ENCODE data around the gene PPP2R2C. TPM values are rescaled to one million over a fixed set of nuclear protein-coding genes. Genes with fewer than 3 reads are reported as not detected.

The PPP2R2C gene
- polyA plus RNA-seq, 1 of the 3 experiments (the other 2 are of a cell fraction) = 0.21 TPM

DNA sequence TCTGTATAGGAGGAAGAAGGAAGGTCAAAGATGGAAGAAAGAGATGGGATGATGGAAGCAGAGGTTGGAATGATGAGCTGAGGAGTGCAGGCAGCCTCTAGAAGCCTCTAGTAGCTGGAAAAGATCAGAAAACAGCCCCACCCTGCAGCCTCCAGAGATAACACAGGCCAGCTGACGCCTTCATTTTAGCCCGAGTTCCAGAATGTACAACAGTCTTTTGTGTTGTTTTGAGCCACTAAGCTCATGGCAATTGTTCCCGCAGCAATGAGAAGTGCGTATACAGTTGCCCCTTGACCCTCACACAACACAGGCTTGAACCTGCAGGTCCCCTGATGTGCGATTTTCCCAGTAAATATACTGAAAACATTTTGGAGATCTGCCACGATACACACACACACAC, 130.7 kb downstream of the PPP2R2C start:
- no peak for TF ChIP-seq JUND (IDR thresholded peaks at IDR 0.05)
- TF ChIP-seq MAX (IDR thresholded peaks at IDR 0.05; ENCODE audit: low read depth) = no peak
- no peak for TF ChIP-seq RXRA (IDR thresholded peaks at IDR 0.05; ENCODE audit: borderline replicate concordance, low read depth)
- no peak for TF ChIP-seq EZH2phosphoT487 (IDR thresholded peaks at IDR 0.05; ENCODE audit: borderline replicate concordance, low read depth)
- no peak for TF ChIP-seq NRF1 (IDR thresholded peaks at IDR 0.05; ENCODE audit: low read depth, low read length)
- TF ChIP-seq FOXJ3 (CRISPR knock-in tag; IDR thresholded peaks at IDR 0.05) = no peak
- no peak for TF ChIP-seq USF2 (IDR thresholded peaks at IDR 0.05; ENCODE audit: borderline replicate concordance, low read depth, low read length)
- no peak for TF ChIP-seq YY1 (IDR thresholded peaks at IDR 0.05; ENCODE audit: low read depth)
- TF ChIP-seq MEF2A (IDR thresholded peaks at IDR 0.05; ENCODE audit: borderline replicate concordance, low read depth) = no peak
- TF ChIP-seq POLR2AphosphoS5 (IDR thresholded peaks at IDR 0.05; ENCODE audit: low read depth, low read length) = no peak
- no peak overlapping the region for H2AFZ ChIP-seq (ENCODE audit: low read depth)
- no peaks in the 10 kb centered on the region for H3K36me3 ChIP-seq (replicated peaks in 1 of 2; ENCODE audit: control insufficient read depth in 1 of 2, insufficient read depth in 2 of 2, low read length in 1 of 2)
- no peaks in the 10 kb centered on the region for H3K4me1 ChIP-seq (ENCODE audit: control insufficient read depth in 1 of 2, insufficient read depth in 2 of 2, low read depth in 1 of 2, low read length in 1 of 2)
- no peaks in the 10 kb centered on the region for H3F3A ChIP-seq (replicated peaks; ENCODE audit: insufficient read depth)
- H3K9me3 ChIP-seq = no peaks in the 10 kb centered on the region
- H3K27ac ChIP-seq (ENCODE audit: low read depth in 2 of 2, low read length in 1 of 2) = no peak overlapping the region
- no peak for DNase-seq
- no peak overlapping the region for H3K9ac ChIP-seq
- no peaks in the 10 kb centered on the region for H3K27me3 ChIP-seq (ENCODE audit: insufficient read depth)
- H3K9me2 ChIP-seq = no peaks in the 10 kb centered on the region
- no peaks in the 10 kb centered on the region for H4K20me1 ChIP-seq (ENCODE audit: insufficient read depth)
- POLR2A ChIA-PET = no interaction called here
- H3K4me2 ChIP-seq = no peak overlapping the region
- CTCF ChIA-PET = interaction anchor here (1.6 to 12.4 kb wide), 4 partner anchors 12 to 205 kb away, joined by 3 to 123 read pairs (median 12); no protein-coding TSS in a partner anchor
- WGBS (ENCODE audit: low lambda C conversion rate) = 53% methylated on average over 6 of the region's 6 CpGs
- H3K79me2 ChIP-seq (ENCODE audit: insufficient read depth) = no peaks in the 10 kb centered on the region
- H3K4me3 ChIP-seq (ENCODE audit: low read depth in 2 of 2, low read length in 1 of 2) = no peak overlapping the region

DNA sequence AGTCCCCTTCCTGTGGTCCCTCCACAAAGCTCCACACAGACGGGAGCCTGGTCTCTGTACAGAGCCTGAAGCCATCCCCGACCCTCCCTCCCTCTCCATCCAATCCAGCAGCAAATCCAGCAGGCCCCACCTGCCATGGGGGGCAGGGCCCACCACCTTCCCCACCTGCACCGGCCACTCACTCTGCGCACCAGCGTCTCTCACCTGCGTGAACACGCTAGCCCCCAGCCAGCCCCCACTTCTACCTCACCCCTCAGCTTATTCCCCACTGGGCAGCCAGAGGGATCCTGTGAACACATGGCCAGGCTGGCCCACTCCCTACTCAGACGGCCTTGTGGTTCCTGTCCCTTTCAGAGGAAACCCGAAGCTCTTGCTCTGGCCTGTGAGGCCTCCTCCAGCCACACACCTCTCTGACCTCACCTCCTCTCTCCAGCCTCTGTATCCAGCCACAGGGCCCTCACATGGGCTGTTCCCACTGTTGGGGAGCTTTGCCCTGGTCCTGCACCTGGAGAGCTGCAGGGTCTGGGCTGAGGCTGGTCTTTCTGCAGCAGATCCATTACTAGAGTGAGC, 131.9 kb downstream of the PPP2R2C start:
- Histone ChIP-seq H3K36me3 (replicated peaks in 1 of 2; ENCODE audit: control insufficient read depth in 1 of 2, insufficient read depth in 2 of 2, low read length in 1 of 2) (no peaks in the 10 kb centered on the region), H3K79me2 (ENCODE audit: insufficient read depth) (no peaks in the 10 kb centered on the region), H3F3A (replicated peaks; ENCODE audit: insufficient read depth) (no peaks in the 10 kb centered on the region), H3K4me3 (ENCODE audit: low read depth in 2 of 2, low read length in 1 of 2) (no peak overlapping the region), H3K27me3 (ENCODE audit: insufficient read depth) (no peaks in the 10 kb centered on the region), H4K20me1 (ENCODE audit: insufficient read depth) (no peaks in the 10 kb centered on the region), H3K9me2 (no peaks in the 10 kb centered on the region), H3K4me2 (no peak overlapping the region), H3K27ac (ENCODE audit: low read depth in 2 of 2, low read length in 1 of 2) (no peak overlapping the region), H3K4me1 (ENCODE audit: control insufficient read depth in 1 of 2, insufficient read depth in 2 of 2, low read depth in 1 of 2, low read length in 1 of 2) (no peaks in the 10 kb centered on the region), H2AFZ (ENCODE audit: low read depth) (no peak overlapping the region), H3K9me3 (no peaks in the 10 kb centered on the region), H3K9ac (no peak overlapping the region)
- DNase-seq = no peak
- ChIA-PET POLR2A (no interaction called here), CTCF (interaction anchor here (1.6 to 12.4 kb wide), 5 partner anchors 11 to 342 kb away, joined by 3 to 123 read pairs (median 8); no protein-coding TSS in a partner anchor)
- WGBS (ENCODE audit: low lambda C conversion rate) = 64% methylated on average over 9 of the region's 9 CpGs
- TF ChIP-seq GATA2 (CRISPR knock-in tag; IDR thresholded peaks at IDR 0.05) (no peak), FOXJ3 (CRISPR knock-in tag; IDR thresholded peaks at IDR 0.05) (no peak), TAF1 (IDR thresholded peaks at IDR 0.05; ENCODE audit: borderline replicate concordance, low read depth, low read length) (no peak), YY1 (IDR thresholded peaks at IDR 0.05; ENCODE audit: low read depth) (no peak), NFIC (IDR thresholded peaks at IDR 0.05; ENCODE audit: borderline replicate concordance) (no peak), GABPA (IDR thresholded peaks at IDR 0.05; ENCODE audit: low read depth) (no peak), CHD2 (IDR thresholded peaks at IDR 0.05; ENCODE audit: low read length, partially characterized antibody) (no peak), RXRA (IDR thresholded peaks at IDR 0.05; ENCODE audit: borderline replicate concordance, low read depth) (no peak), EP300 (IDR thresholded peaks at IDR 0.05; ENCODE audit: borderline replicate concordance in 1 of 2, low read depth in 1 of 2, low read length in 1 of 2) (no peak), RFX5 (IDR thresholded peaks at IDR 0.05; ENCODE audit: low read length) (no peak), FOSL2 (IDR thresholded peaks at IDR 0.05; ENCODE audit: borderline replicate concordance, low read depth) (no peak), RCOR1 (IDR thresholded peaks at IDR 0.05; ENCODE audit: low read length) (no peak)

Data from SK-N-SH (cell line).